Nephron (organoid): ENCODE data around the gene ANKRD10.
"Not testable (repeated sequence)": the region's sequence is repeated elsewhere in the genome, so short reads cannot be mapped to it uniquely, and the experiment has no call there.

Experiments
- H3K27ac Mint-ChIP-seq, 3 experiments: 2 replicates each; pipeline ENCODE4 v1.8.0; 2020; ENCODE audit warnings: mixed read lengths in 3 of 3, mild to moderate bottlenecking in 2 of 3, moderate library complexity in 1 of 3
- H3K27me3 Mint-ChIP-seq: 2 replicates; pipeline ENCODE4 v1.8.0; 2021; ENCODE audit warnings: low read depth, mild to moderate bottlenecking, moderate library complexity, mixed read lengths
- H3K36me3 Mint-ChIP-seq: 2 replicates; pipeline ENCODE4 v1.8.0; 2020; ENCODE audit warnings: low read depth, mixed read lengths
- H3K4me1 Mint-ChIP-seq: 2 replicates; pipeline ENCODE4 v1.8.0; 2020; ENCODE audit warnings: mixed read lengths
- H3K4me3 Mint-ChIP-seq, 3 experiments: 2 replicates each; pipeline ENCODE4 v1.8.0; 2020; ENCODE audit warnings: mild to moderate bottlenecking in 3 of 3, mixed read lengths in 3 of 3, moderate library complexity in 2 of 3
- H3K9me3 Mint-ChIP-seq: 2 replicates; pipeline ENCODE4 v1.8.0; 2020; ENCODE audit warnings: mixed read lengths
- TF ChIP-seq, protein P1 (sequence below), 3 experiments: fragments of 200-600 bp; sonication (generic); IDR thresholded peaks; one replicate each; pipeline ENCODE4 v1.5.0; 2021; ENCODE audit warnings: antibody characterized with exemption in 3 of 3; ENCODE audit not compliant: unreplicated experiment in 3 of 3

ANKRD10 gene

DNA sequence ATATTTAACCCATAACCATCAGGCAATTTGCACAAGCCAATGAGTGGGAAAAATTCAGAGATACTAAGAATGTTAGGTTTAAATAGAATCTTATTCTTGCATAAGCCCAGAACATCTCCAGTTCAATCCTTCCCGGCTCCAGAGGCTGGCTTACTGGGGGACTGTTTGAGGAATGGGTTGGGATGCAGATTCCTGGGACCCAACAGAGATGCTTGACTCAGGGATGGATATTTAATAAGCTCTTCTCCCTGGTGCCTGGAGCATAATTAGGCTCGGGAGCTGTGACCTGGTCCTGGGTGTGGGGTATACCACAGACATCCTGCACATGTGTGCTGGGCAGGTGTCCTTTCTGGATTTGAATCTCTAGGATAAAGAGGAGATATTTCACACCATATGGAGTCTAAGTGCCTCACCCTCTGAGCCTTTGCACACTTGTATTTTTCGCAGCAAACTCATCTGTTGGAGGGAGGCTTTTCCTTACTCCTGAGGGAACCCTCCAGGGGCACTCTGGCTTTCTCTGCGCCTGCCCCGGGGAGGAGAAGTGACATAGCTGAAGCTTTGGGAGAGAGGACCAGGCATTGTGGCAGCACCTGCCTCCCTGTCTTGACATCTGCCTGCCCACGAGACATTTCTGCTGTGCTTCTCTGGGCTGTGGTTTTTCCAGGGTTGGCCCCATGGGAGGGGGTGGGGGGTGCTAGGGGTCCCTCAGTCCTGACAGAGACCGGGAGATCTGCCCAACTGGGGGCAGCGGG lies 36.1 kb upstream of the ANKRD10 start:
- TF ChIP-seq, protein P1, sequence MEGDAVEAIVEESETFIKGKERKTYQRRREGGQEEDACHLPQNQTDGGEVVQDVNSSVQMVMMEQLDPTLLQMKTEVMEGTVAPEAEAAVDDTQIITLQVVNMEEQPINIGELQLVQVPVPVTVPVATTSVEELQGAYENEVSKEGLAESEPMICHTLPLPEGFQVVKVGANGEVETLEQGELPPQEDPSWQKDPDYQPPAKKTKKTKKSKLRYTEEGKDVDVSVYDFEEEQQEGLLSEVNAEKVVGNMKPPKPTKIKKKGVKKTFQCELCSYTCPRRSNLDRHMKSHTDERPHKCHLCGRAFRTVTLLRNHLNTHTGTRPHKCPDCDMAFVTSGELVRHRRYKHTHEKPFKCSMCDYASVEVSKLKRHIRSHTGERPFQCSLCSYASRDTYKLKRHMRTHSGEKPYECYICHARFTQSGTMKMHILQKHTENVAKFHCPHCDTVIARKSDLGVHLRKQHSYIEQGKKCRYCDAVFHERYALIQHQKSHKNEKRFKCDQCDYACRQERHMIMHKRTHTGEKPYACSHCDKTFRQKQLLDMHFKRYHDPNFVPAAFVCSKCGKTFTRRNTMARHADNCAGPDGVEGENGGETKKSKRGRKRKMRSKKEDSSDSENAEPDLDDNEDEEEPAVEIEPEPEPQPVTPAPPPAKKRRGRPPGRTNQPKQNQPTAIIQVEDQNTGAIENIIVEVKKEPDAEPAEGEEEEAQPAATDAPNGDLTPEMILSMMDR (IDR thresholded peaks at IDR 0.05; ENCODE audit: unreplicated experiment in 3 of 3): no peak
- H3K9me3 Mint-ChIP-seq: no peaks in the 10 kb centered on the region
- H3K36me3 Mint-ChIP-seq: no peaks in the 10 kb centered on the region
- no peak overlapping the region for H3K4me3 Mint-ChIP-seq
- H3K27me3 Mint-ChIP-seq: peaks cover 14% of the 10 kb centered on the region
- peaks cover 14% of the 10 kb centered on the region for H3K4me1 Mint-ChIP-seq
- H3K27ac Mint-ChIP-seq: no peak overlapping the region

DNA sequence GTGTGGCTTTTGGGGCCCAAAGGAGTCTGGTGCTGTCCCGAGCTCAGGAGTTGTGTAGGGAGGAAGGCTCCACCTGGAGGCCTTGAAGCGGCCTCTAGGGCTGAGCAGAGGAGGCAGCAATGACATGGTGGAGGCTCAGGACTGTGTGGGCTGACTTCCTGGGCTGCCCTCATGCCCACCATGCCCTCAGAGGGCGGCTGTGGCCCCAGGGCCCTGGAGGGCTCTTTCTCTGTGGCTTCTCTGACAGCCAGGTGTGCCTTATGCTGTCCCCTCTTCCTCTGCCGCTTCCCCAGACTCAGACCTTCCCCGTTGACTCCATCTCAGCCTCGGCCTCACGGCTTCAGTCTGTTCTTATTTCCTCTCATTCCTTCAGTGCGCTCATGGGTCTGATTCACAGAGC lies 35.5 kb upstream of the ANKRD10 start:
- Mint-ChIP-seq H3K27ac (no peak overlapping the region), H3K4me1 (peaks cover 13% of the 10 kb centered on the region), H3K4me3 (no peak overlapping the region), H3K9me3 (no peaks in the 10 kb centered on the region), H3K36me3 (no peaks in the 10 kb centered on the region), H3K27me3 (peaks cover 14% of the 10 kb centered on the region)
- TF ChIP-seq, protein P1 (IDR thresholded peaks at IDR 0.05; ENCODE audit: unreplicated experiment in 3 of 3): no peak

DNA sequence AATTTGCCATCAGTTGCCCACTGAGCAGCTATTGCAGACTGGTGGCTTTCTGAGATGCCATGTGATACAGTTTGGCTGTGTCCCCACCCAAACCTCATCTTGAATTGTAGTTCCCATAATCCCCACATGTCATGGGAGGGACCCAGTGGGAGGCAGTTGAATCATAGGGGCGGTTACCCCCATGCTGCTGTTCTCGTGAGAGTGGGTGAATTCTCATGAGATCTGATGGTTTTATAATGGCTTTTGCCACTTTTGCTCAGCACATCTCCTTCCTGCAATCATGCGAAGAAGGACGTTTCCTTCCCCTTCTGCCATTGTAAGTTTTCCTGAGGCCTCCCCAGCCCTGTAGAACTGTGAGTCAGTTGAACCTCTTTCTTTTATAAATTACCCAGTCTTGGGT lies 34.8 kb upstream of the ANKRD10 start:
- Mint-ChIP-seq H3K4me3 (no peak overlapping the region), H3K27me3 (peaks cover 14% of the 10 kb centered on the region), H3K4me1 (peaks cover 11% of the 10 kb centered on the region), H3K36me3 (no peaks in the 10 kb centered on the region), H3K9me3 (no peaks in the 10 kb centered on the region), H3K27ac (no peak overlapping the region)
- TF ChIP-seq, protein P1 (IDR thresholded peaks at IDR 0.05; ENCODE audit: unreplicated experiment in 3 of 3): no peak

DNA sequence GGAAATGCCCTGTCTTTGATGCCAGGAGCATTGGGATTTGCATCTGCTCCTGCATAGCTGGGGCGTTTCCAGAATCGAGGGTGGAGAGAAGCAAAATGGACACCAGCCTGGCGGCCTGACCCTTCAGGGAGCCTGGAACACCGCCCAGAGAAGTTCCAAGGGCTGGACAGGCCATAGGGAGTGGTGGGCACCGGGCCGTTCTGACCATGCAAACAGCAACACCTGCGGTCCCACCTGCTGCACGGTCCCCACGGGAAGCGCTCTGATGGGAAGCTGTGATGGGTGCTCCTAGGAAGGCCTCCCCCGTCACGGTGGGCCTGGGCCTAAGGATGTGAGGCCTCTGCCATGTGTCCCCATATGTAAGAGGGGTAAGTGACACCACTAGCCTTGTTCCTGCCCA lies 34.2 kb upstream of the ANKRD10 start:
- Mint-ChIP-seq H3K36me3 (no peaks in the 10 kb centered on the region), H3K27ac (no peak overlapping the region), H3K4me1 (peaks cover 16% of the 10 kb centered on the region), H3K27me3 (peaks cover 14% of the 10 kb centered on the region), H3K4me3 (no peak overlapping the region), H3K9me3 (no peaks in the 10 kb centered on the region)
- TF ChIP-seq, protein P1 (IDR thresholded peaks at IDR 0.05; ENCODE audit: unreplicated experiment in 3 of 3): no peak

DNA sequence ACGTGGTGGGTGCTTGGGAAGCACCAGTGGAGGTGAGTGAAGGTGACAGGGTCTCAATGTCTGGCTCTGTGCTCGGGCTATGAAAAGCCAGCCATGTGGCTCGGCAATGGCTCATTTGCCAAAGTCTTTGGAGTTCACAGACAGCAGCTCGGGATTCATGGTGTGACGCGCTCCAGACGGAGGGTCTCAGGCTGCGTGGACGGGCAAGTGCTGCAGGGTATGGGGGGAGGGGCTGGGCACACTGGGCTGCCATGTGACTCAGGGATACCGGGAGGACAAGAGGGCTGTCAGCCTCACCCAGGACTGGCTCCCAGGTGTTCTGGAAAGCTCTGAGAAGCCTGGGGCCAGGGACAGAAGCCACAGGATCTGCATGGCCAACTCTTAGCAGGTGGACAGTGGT lies 32.5 kb upstream of the ANKRD10 start:
- H3K4me1 Mint-ChIP-seq: peaks cover 19% of the 10 kb centered on the region

DNA sequence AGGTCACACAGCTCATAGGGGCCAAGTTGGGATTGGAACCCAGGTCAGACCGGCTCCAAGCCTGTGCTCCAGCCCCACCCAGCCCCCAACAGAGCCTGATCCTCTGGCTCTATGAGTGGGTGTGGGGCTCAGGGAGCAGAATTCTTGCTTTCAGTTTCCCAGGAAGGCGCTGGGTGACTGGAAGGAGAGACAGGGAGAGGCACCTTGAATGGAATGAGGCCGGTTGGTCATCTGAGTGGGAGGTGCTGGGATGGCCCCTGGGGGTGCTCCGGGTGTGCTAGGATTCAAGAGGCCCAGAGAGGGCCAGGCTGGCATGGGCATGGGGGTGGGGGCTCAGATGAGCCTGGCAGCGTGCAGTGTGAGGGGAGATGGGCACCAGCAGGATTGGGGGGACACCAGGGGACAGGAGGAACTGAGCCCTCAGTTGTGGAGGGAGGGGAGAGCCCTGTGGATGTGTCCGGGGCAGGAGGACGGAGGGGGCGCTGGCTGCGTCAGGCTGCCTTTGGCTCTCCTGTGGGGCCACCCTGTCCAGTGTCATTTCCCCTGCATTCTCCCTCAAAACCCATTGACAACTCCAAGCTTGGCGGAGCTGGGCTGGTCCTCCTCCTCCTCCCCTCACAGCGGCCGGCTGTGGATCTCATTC lies 31.2 kb upstream of the ANKRD10 start:
- H3K9me3 Mint-ChIP-seq: no peaks in the 10 kb centered on the region
- TF ChIP-seq, protein P1 (IDR thresholded peaks at IDR 0.05; ENCODE audit: unreplicated experiment in 3 of 3): no peak
- H3K27ac Mint-ChIP-seq: no peak overlapping the region
- H3K36me3 Mint-ChIP-seq: no peaks in the 10 kb centered on the region
- H3K27me3 Mint-ChIP-seq: peaks cover 13% of the 10 kb centered on the region
- no peak overlapping the region for H3K4me3 Mint-ChIP-seq
- H3K4me1 Mint-ChIP-seq: peaks cover 17% of the 10 kb centered on the region

More for the DNA sequence above, 32.5 kb upstream of the ANKRD10 start:
- H3K36me3 Mint-ChIP-seq, H3K27ac Mint-ChIP-seq, H3K4me3 Mint-ChIP-seq, H3K9me3 Mint-ChIP-seq: not testable (repeated sequence)
- H3K27me3 Mint-ChIP-seq: peaks cover 11% of the 10 kb centered on the region
